ENCODE data around the gene HIVEP2.

Gene HIVEP2

GRCh38 chr6:142952614-142953013, 7.6 kb upstream of the HIVEP2 start:
- no peak for DNase-seq
- TF ChIP-seq POLR2A (IDR thresholded peaks at IDR 0.05; ENCODE audit: low read length) (no peak), GATA1 (IDR thresholded peaks at IDR 0.05; ENCODE audit: low read depth, low read length) (no peak)

GRCh38 chr6:142950291-142950690, 5.3 kb upstream of the HIVEP2 start:
- TF ChIP-seq GATA1 (IDR thresholded peaks at IDR 0.05; ENCODE audit: low read depth, low read length) (no peak), POLR2A (IDR thresholded peaks at IDR 0.05; ENCODE audit: low read length) (no peak)
- DNase-seq, result no peak

GRCh38 chr6:142947714-142948480, 2.9 kb upstream of the HIVEP2 start:
- DNase-seq, result peak in 1 of 2 experiments; percentile 27
- peak; percentile 14 for TF ChIP-seq POLR2A (IDR thresholded peaks at IDR 0.05; ENCODE audit: low read length)
- no peak for TF ChIP-seq GATA1 (IDR thresholded peaks at IDR 0.05; ENCODE audit: low read depth, low read length)

- no peak for TF ChIP-seq GATA1 (IDR thresholded peaks at IDR 0.05; ENCODE audit: low read depth, low read length)
- TF ChIP-seq POLR2A (IDR thresholded peaks at IDR 0.05; ENCODE audit: low read length), result peak; percentile 21
- peak; percentile 37 to 59 for DNase-seq
These were observed 2.1 kb upstream of the HIVEP2 start for GRCh38 chr6:142946924-142947713.

- TF ChIP-seq POLR2A (IDR thresholded peaks at IDR 0.05; ENCODE audit: low read length) (peak; percentile 36), GATA1 (IDR thresholded peaks at IDR 0.05; ENCODE audit: low read depth, low read length) (no peak)
- DNase-seq, result peak; percentile 54 to 72
These were observed 1.4 kb upstream of the HIVEP2 start for GRCh38 chr6:142946181-142946923.

- TF ChIP-seq POLR2A (IDR thresholded peaks at IDR 0.05; ENCODE audit: low read length) (no peak), GATA1 (IDR thresholded peaks at IDR 0.05; ENCODE audit: low read depth, low read length) (no peak)
- peak; percentile 37 to 42 for DNase-seq
These were observed 637 bp upstream of the HIVEP2 start for GRCh38 chr6:142945446-142946180.

GRCh38 chr6:142944124-142945048, 590 bp downstream of the HIVEP2 start:
- DNase-seq, result peak; percentile 26 to 34
- TF ChIP-seq POLR2A (IDR thresholded peaks at IDR 0.05; ENCODE audit: low read length) (peak; percentile 89), GATA1 (IDR thresholded peaks at IDR 0.05; ENCODE audit: low read depth, low read length) (no peak)

GRCh38 chr6:142943711-142944123, 1.3 kb downstream of the HIVEP2 start:
- TF ChIP-seq POLR2A (IDR thresholded peaks at IDR 0.05; ENCODE audit: low read length), result no peak
- no peak for TF ChIP-seq GATA1 (IDR thresholded peaks at IDR 0.05; ENCODE audit: low read depth, low read length)
- DNase-seq, result peak in 1 of 2 experiments; percentile 8

GRCh38 chr6:142942805-142943227, 2.2 kb downstream of the HIVEP2 start:
- peak; percentile 17 to 25 for DNase-seq
- TF ChIP-seq POLR2A (IDR thresholded peaks at IDR 0.05; ENCODE audit: low read length), result no peak
- TF ChIP-seq GATA1 (IDR thresholded peaks at IDR 0.05; ENCODE audit: low read depth, low read length), result no peak

GRCh38 chr6:142942238-142942637, 2.7 kb downstream of the HIVEP2 start:
- no peak for DNase-seq
- TF ChIP-seq POLR2A (IDR thresholded peaks at IDR 0.05; ENCODE audit: low read length) (no peak), GATA1 (IDR thresholded peaks at IDR 0.05; ENCODE audit: low read depth, low read length) (no peak)

GRCh38 chr6:142941018-142941417, 4.0 kb downstream of the HIVEP2 start:
- DNase-seq, result no peak
- no peak for TF ChIP-seq POLR2A (IDR thresholded peaks at IDR 0.05; ENCODE audit: low read length)
- no peak for TF ChIP-seq GATA1 (IDR thresholded peaks at IDR 0.05; ENCODE audit: low read depth, low read length)

GRCh38 chr6:142940487-142940886, 4.5 kb downstream of the HIVEP2 start:
- no peak for DNase-seq
- TF ChIP-seq GATA1 (IDR thresholded peaks at IDR 0.05; ENCODE audit: low read depth, low read length), result no peak
- no peak for TF ChIP-seq POLR2A (IDR thresholded peaks at IDR 0.05; ENCODE audit: low read length)

Measured in erythroblast (primary cell).